Duodenal mucosa (tissue), 2 donors: ENCODE data around the gene CHAMP1.

ENCODE experiments used
- H3K27ac ChIP-seq: one replicate; pipeline ENCODE4 v1.7.0; 2013; ENCODE audit warnings: low read depth, low read length
- H3K27me3 ChIP-seq, 2 donors: one replicate each; pipeline ENCODE4 v1.7.0; 2013; ENCODE audit warnings: low read length in 2 of 2, control low read depth in 1 of 2; ENCODE audit not compliant: insufficient read depth in 2 of 2, control insufficient read depth in 1 of 2
- H3K36me3 ChIP-seq, 2 donors: one replicate each; pipeline ENCODE4 v1.7.0; 2013; ENCODE audit warnings: low read length in 2 of 2, control low read depth in 1 of 2; ENCODE audit not compliant: insufficient read depth in 2 of 2, control insufficient read depth in 1 of 2
- H3K4me1 ChIP-seq, 2 donors: one replicate each; pipeline ENCODE4 v1.7.0; 2013; ENCODE audit warnings: low read length in 2 of 2, control low read depth in 1 of 2; ENCODE audit not compliant: insufficient read depth in 2 of 2, control insufficient read depth in 1 of 2
- H3K4me3 ChIP-seq, 2 donors: one replicate each; pipeline ENCODE4 v1.7.0; 2013; ENCODE audit warnings: low read length in 2 of 2, low read depth in 1 of 2
- H3K9ac ChIP-seq, 2 donors: one replicate each; pipeline ENCODE4 v1.7.0; 2013; ENCODE audit warnings: low read length in 2 of 2, low read depth in 1 of 2
- H3K9me3 ChIP-seq, 2 donors: one replicate each; pipeline ENCODE4 v1.7.0; 2013; ENCODE audit warnings: low read length in 2 of 2, control low read depth in 1 of 2; ENCODE audit not compliant: control insufficient read depth in 1 of 2

CHAMP1 gene

DNA sequence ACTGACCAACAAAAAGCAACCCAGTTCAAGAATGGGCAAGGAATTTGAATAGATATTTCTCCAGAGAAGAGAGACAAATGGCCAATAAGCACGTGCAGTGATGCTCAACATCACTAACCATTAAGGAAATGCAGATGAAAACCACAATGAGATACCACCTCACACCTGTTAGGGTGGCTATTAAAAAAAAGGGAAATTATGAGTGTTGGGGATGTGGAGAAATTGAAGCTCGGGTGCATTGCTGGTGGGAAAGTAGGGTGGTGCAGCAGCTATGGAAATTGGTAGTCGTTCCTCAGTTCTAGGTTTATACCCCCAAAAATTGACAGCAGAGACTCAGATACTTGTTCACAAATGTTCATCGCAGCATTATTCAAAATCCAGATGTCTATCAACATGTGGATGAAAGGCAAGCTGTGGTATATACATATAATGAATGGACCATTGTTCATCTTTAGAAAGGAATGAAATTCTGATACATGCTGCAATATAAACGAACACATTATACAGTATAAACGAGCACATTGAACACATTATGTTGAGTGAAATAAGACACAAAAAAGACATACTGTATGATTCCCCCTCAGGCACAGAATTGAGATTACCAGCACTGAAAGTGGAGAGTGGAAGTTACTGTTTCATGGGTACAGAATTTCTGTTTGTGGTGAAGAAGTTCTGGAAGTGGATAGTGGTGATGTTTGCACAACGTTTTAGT lies 927 bp downstream of the CHAMP1 start:
- Histone ChIP-seq H3K9me3 (no peaks in the 10 kb centered on the region), H3K27ac (peak overlapping the region; percentile 80), H3K9ac (peak overlapping the region; percentile 65 to 73), H3K27me3 (no peaks in the 10 kb centered on the region), H3K36me3 (peaks cover 0 to 3% of the 10 kb centered on the region in 2 donors), H3K4me1 (peaks cover 16 to 20% of the 10 kb centered on the region in 2 donors), H3K4me3 (peak overlapping the region; percentile 78 to 79)

DNA sequence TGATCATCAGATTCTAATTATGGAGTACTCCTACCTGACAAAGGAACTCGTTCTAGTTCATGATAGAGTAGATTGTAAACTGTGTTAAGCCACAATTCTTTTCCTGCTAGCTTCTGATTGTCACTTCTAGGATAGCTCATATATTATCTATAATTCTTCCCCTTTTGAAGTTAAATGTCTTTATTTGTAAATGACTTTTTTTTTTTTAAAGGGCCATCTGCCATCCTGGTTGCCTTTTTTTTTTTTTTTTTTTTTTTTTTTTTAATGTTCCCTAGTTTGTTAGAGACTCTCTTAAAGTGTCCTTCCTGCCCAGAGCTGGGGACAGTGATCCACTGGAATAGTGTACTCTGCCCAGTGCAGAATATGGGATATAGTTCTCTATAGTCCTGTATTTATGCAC lies 4.3 kb downstream of the CHAMP1 start:
- Histone ChIP-seq H3K9ac (no peak overlapping the region), H3K4me1 (peaks cover 9 to 14% of the 10 kb centered on the region in 2 donors), H3K36me3 (peaks cover 11 to 28% of the 10 kb centered on the region in 2 donors), H3K4me3 (no peak overlapping the region), H3K27ac (no peak overlapping the region), H3K27me3 (no peaks in the 10 kb centered on the region), H3K9me3 (no peaks in the 10 kb centered on the region)

DNA sequence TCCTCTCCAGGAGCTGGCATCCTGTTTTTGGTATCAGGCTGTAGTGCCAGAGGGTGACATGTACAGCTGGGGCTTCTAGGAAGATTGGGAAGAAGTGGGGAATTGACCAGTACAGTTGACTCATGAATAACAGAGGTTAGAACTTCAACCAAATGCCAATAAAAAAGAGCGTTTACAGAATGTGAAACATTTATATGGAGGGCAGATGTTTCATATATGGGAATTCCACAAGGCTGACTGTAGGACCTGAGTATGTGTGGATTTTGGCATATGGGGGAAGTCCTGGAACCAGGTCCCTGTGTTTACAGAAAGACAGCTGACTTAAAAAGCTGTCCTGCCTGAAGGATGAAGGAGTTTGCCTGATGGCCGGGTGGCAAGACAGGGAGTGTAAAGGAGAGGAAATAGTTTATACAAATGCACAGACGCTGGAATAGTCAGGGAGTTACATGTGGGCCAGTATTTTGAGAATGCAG lies 5.2 kb downstream of the CHAMP1 start:
- Histone ChIP-seq H3K36me3 (peaks cover 19 to 37% of the 10 kb centered on the region in 2 donors), H3K4me3 (no peak overlapping the region), H3K27me3 (no peaks in the 10 kb centered on the region), H3K4me1 (peaks cover 8 to 14% of the 10 kb centered on the region in 2 donors), H3K9ac (no peak overlapping the region), H3K27ac (no peak overlapping the region), H3K9me3 (no peaks in the 10 kb centered on the region)

DNA sequence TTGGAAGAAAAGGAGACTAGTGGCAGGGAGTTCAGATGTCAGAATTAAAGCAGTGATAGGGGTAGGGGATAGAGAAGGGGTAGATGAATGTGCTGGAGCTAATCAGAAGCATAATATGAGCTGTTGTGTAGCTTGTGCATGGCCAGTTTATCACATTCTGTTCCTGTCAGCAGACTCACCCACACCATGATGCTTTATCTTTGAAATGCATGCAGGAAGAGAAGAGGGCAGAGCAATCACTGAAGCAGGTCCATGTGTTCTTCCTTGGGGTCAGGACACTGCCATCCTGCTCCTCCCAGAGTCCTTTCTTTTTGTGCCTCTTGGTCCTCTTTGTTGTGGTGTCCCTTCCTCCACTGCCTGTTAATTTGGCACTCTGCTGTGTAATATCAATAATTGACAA lies 5.8 kb downstream of the CHAMP1 start:
- Histone ChIP-seq H3K27ac (no peak overlapping the region), H3K36me3 (peaks cover 25 to 42% of the 10 kb centered on the region in 2 donors), H3K9ac (no peak overlapping the region), H3K4me1 (peaks cover 6 to 11% of the 10 kb centered on the region in 2 donors), H3K4me3 (no peak overlapping the region), H3K27me3 (no peaks in the 10 kb centered on the region), H3K9me3 (no peaks in the 10 kb centered on the region)

DNA sequence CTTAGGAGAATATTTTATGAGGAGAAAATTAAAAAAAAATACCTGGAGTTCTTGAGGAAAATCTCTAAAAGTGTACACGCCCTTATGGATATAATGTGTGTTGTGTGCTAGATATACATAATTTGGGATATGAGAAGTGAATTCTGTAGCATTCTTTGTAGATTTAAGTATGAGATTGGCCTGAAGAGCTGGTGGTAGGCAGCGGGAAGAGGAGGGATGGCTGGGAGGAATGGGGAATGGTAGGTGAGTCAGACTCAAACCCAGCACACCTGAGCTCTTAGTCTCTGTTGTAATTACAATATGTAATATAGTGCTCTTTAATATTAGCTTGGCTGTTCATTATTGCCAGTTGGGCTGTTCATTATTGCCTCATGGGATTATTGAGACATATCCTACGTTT lies 7.0 kb downstream of the CHAMP1 start:
- Histone ChIP-seq H3K36me3 (peaks cover 29 to 53% of the 10 kb centered on the region in 2 donors), H3K4me1 (peaks cover 0 to 6% of the 10 kb centered on the region in 2 donors), H3K4me3 (no peak overlapping the region), H3K27ac (no peak overlapping the region), H3K9me3 (no peaks in the 10 kb centered on the region), H3K9ac (no peak overlapping the region), H3K27me3 (no peaks in the 10 kb centered on the region)

DNA sequence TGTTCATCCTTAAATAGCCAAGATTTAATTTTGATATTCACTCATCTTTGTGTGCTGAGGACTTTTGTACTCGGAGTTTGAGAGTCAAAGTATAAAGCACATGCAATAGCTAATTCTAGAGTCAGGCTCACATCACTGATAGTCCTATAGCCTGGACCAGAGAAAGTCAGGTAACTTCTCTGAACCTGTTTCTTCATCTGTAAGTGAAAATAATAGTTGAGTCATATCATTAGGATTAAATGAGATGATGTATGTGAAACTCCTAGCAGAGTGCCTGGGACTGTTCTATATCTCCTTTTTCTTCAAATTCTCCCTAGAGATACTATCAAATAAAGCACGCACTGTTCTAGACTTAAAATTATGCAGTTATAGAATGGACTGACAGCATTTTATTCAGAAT lies 9.0 kb downstream of the CHAMP1 start:
- H3K36me3 ChIP-seq, result peaks cover 29 to 53% of the 10 kb centered on the region in 2 donors
- no peak overlapping the region for H3K9ac ChIP-seq
- no peak overlapping the region for H3K4me3 ChIP-seq
- no peak overlapping the region for H3K27ac ChIP-seq
- H3K9me3 ChIP-seq, result no peaks in the 10 kb centered on the region
- no peaks in the 10 kb centered on the region for H3K27me3 ChIP-seq
- H3K4me1 ChIP-seq, result peaks cover 2 to 8% of the 10 kb centered on the region in 2 donors

DNA sequence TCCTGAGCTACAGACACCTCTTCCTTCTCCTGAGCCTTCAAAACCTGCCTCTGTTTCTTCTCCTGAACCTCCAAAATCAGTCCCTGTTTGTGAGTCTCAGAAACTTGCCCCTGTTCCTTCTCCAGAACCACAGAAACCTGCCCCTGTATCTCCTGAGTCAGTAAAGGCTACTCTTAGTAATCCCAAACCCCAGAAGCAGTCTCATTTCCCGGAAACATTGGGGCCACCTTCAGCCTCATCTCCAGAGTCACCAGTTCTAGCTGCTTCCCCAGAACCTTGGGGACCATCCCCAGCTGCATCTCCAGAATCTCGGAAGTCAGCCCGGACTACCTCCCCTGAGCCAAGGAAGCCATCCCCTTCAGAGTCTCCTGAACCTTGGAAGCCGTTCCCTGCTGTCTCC lies 10.0 kb downstream of the CHAMP1 start:
- Histone ChIP-seq H3K4me3 (no peak overlapping the region), H3K9ac (no peak overlapping the region), H3K36me3 (peaks cover 29 to 53% of the 10 kb centered on the region in 2 donors), H3K27me3 (no peaks in the 10 kb centered on the region), H3K9me3 (no peaks in the 10 kb centered on the region), H3K4me1 (peaks cover 0 to 15% of the 10 kb centered on the region in 2 donors), H3K27ac (no peak overlapping the region)

DNA sequence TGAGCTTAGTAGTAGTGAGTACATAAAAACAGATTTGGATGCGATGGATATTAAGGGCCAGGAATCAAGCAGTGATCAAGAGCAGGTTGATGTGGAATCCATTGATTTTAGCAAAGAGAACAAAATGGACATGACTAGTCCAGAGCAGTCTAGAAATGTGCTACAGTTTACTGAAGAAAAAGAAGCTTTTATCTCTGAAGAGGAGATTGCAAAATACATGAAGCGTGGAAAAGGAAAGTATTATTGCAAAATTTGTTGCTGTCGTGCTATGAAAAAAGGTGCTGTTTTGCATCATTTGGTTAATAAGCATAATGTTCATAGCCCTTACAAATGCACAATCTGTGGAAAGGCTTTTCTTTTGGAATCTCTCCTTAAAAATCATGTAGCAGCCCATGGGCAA lies 11.4 kb downstream of the CHAMP1 start:
- Histone ChIP-seq H3K27ac (no peak overlapping the region), H3K9ac (no peak overlapping the region), H3K4me1 (peaks cover 0 to 17% of the 10 kb centered on the region in 2 donors), H3K4me3 (no peak overlapping the region), H3K9me3 (no peaks in the 10 kb centered on the region), H3K36me3 (peaks cover 29 to 49% of the 10 kb centered on the region in 2 donors), H3K27me3 (no peaks in the 10 kb centered on the region)

DNA sequence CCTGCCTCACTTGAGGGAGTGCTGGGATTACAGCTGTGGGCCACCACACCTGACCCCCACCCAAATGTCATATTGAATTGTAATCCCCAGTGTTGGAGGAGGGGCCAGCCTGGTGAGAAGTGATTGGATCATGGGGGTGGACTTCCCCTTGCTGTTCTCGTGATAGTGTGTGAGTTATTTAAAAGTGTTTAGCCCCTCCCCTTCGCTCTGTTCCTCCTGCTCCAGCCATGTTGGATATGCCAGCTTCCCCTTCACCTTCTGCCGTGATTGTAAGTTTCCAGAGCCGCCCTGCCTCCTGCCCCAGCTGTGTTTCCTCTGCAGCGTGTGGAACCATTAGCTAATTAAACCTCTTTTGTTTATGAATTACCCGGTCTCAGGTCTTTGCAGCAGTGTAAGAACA lies 13.7 kb downstream of the CHAMP1 start:
- H3K4me3 ChIP-seq, result peak overlapping the region; percentile 31 to 46
- peak overlapping the region; percentile 15 to 42 for H3K9ac ChIP-seq
- H3K9me3 ChIP-seq, result no peaks in the 10 kb centered on the region
- H3K27ac ChIP-seq, result no peak overlapping the region
- peaks cover 20 to 31% of the 10 kb centered on the region in 2 donors for H3K36me3 ChIP-seq
- peaks cover 0 to 17% of the 10 kb centered on the region in 2 donors for H3K4me1 ChIP-seq
- no peaks in the 10 kb centered on the region for H3K27me3 ChIP-seq

DNA sequence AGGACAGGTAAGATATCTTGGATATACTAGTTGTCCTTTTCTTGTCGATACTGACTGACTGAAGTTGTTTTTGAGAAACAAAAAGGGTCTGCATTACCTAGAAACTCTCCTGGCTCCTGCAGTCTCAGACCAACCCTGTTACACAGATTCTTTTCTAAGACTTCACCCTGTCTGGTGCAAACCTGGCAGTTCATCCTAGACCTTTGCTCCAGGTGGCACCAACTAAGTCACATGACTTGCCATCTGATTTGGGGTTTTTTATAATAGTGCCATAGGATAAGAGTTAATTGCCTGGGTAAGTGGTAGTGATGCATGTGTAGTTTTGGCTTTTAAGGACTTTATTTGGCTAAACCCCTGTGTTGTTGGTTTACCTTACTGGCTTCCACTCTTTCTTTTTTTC lies 14.3 kb downstream of the CHAMP1 start:
- H3K36me3 ChIP-seq, result peaks cover 19 to 26% of the 10 kb centered on the region in 2 donors
- H3K27me3 ChIP-seq, result no peaks in the 10 kb centered on the region
- peaks cover 0 to 17% of the 10 kb centered on the region in 2 donors for H3K4me1 ChIP-seq
- H3K9ac ChIP-seq, result peak overlapping the region; percentile 15 to 42
- H3K27ac ChIP-seq, result no peak overlapping the region
- no peaks in the 10 kb centered on the region for H3K9me3 ChIP-seq
- H3K4me3 ChIP-seq, result peak overlapping the region; percentile 31 to 46
